HFF-Myc (cell line): ENCODE data around the gene PRR33.

Experiments
- DNase-seq: peaks from one replicate; pipeline ENCODE4 v3.0.0-alpha.2; 2011; ENCODE audit warnings: low read depth; ENCODE audit errors: extremely low read depth
- H3K4me3 ChIP-seq: replicated peaks from 2 replicates; pipeline ENCODE4 v1.5.1; 2011; ENCODE audit warnings: low read depth, mild to moderate bottlenecking, control low read depth, low read length
- CTCF ChIP-seq: IDR thresholded peaks from 2 replicates; pipeline ENCODE4 v1.5.1; 2012; ENCODE audit warnings: mild to moderate bottlenecking, low read depth, low read length, control low read depth; ENCODE audit errors: missing control alignments

Gene PRR33

DNA sequence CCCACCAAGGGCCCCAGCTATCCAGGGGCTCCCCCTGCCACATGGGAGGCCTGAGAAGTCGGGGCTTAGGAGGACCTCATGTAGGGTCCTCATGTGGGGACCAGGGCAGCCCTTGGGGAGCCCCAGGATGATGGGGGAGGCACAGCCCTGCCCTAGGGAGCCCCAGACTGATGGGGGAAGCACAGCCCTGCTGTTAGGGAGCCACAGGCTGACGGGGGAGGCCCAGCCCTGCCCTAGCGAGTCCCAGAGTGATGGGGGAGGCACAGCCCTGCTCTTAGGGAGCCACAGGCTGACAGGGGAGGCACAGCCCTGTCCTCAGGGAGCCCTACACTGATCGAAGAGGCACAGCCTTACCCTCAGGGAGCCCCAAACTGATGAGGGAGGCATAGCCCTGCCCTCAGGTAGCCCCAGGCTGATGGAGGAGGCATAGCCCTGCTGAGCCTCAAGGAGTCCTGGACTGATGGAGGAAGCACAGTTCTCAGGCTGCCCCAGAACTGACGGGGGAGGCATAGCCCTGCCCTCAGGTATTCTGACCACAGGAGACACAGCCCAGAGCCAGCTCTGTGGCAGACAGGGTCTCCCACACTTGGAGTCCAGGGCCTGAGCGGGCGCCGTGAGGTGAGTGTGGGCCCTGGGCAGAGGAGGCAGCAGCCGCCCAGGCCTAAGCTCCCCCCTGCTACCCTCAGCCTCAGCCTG lies 10.8 kb downstream of the PRR33 start:
- no peak for DNase-seq
- TF ChIP-seq CTCF: no peak
- H3K4me3 ChIP-seq: no peak overlapping the region

DNA sequence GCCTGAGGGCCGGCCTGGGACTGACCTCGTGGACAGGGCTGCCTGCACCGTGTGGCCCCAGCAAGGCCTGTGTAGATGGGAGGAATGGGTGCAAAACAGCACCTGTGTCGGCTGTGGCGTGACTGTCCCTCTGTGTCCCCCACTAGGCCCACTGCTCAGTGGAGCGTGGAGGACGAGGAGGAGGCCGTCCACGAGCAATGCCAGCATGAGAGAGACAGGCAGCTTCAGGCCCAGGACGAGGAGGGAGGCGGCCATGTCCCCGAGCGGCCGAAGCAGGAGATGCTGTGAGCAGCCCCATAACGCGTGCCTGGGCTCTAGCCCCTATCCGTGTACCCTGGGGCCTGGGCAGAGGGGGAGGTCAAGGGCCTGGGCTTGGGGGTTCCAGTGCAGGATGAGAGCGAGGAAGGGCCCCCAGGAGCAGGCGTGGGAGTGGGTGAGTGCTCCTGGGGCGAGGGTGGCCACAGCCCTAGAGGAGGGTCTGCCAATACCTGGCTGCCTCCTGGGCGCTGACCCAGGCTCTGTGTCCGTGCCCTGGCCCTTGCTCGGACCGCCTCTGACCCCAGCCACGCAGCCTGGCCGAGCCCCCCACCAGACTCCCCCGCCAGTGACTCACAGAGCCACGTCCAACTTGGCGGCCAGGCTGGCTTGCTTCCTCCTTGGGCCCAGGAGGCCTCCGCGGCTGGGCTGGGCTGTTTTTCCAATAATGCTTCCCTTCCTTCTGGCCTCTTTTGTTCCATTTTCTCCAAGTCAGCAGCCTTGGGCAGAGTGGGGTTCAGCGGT lies 11.6 kb downstream of the PRR33 start:
- H3K4me3 ChIP-seq: no peak overlapping the region
- TF ChIP-seq CTCF: no peak
- no peak for DNase-seq

DNA sequence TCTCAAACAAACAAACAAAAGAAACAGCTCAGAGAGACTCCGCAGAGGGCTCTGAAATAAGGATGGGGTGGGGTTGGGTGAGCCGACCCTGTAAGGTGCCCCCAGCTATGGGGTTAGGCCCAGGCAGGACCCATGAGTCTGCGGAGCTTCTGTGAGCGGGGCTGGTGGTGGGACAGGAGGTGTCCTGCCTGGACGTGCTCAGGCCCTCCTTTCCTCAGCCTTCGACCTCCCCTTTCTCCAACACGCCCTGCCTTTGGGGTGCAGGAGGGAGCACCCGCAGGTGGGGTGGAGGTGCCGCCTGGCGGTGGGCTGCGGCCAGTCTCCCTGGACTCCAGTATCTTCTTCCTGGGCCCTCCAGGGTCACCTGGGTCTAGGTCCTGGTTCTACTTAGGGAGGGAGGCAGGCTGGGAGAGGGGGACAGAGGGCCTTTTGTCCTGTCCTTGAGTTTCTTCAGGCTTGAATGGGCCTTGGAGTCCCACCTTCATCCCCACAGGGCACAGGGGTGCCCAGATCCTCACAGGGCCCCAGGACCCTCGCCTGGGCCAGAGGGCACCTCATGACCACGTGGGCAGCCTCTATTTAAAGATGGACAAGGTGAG lies 12.3 kb downstream of the PRR33 start:
- H3K4me3 ChIP-seq: no peak overlapping the region
- no peak for DNase-seq
- no peak for TF ChIP-seq CTCF

- H3K4me3 ChIP-seq: no peak overlapping the region
- no peak for DNase-seq
Measured at GRCh38 chr11:1878137-1879031, 13.3 kb downstream of the PRR33 start.

DNA sequence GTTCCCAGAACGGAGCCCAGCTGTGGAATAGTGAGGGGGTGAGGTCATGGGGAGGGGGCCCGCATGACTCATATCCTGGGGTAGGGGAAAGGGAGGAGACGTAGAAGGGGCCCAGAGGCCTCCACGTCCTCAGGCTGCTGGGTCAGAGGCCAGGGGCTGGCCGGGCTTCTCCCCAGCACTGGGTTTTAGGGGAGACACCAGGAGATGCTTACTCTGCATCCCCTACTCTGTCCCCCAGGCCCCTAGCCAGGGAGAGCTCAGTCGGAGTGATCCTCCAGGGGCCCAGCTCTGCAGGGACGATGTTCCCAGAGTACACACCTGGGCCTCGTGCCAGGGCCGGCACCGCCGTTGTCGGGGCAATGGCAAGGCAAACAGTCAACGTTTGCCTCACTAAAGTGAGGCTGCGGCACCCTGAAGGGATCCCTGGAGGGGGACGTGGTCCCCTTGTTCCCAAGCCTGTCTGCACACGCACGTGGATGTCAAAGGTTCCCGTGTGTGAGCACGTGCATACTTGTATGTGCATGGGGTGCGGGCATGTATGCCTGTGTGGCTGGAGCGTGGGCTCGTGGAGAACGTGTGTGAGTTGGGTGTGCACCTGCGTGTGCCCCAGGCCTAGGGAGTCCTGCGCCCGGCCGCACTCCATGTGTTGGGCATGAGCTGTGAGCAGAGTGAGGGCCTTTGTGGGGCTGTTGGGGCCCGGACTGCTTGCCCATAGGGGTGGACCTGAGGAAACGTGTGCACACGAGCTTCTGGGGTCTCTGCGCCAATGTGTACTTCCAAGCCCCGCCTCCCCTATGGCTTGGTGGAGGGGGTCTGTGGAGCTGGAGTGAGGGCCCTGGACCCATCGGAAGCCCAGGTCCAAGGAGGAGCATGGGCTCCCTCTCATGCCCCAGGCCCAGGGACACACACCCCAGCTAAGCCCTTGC lies 14.2 kb downstream of the PRR33 start:
- no peak for TF ChIP-seq CTCF
- DNase-seq: no peak
- H3K4me3 ChIP-seq: no peak overlapping the region

More at GRCh38 chr11:1878137-1879031, 13.3 kb downstream of the PRR33 start:
- TF ChIP-seq CTCF: no peak
